ENCODE data around the gene NSRP1. TPM values are rescaled to one million over a fixed set of nuclear protein-coding genes. Genes with fewer than 3 reads are reported as not detected.
"Not testable (repeated sequence)": the region's sequence is repeated elsewhere in the genome, so short reads cannot be mapped to it uniquely, and the experiment has no call there.

NSRP1 gene
- total RNA-seq, 2 experiments from 2014 or later, result 23.8 to 25.2 TPM

GRCh38 chr17:30086896-30087295, 29.7 kb upstream of the NSRP1 start:
- H3K4me3 ChIP-seq (ENCODE audit: low read length), result no peak overlapping the region
- peaks cover 4% of the 10 kb centered on the region for H3K27me3 Mint-ChIP-seq
- POLR2A ChIA-PET, result no interaction called here
- no peaks in the 10 kb centered on the region for H3K36me3 Mint-ChIP-seq (ENCODE audit: low read depth)
- H3K27ac Mint-ChIP-seq, result no peak overlapping the region
- peaks cover 0 to 5% of the 10 kb centered on the region in 2 experiments for H3K27me3 ChIP-seq (ENCODE audit: control insufficient read depth in 1 of 2, insufficient read depth in 2 of 2, low read length in 2 of 2)
- intact Hi-C loops (cut with DNase I, micrococcal nuclease), result no loop called here
- TF ChIP-seq, protein P1, sequence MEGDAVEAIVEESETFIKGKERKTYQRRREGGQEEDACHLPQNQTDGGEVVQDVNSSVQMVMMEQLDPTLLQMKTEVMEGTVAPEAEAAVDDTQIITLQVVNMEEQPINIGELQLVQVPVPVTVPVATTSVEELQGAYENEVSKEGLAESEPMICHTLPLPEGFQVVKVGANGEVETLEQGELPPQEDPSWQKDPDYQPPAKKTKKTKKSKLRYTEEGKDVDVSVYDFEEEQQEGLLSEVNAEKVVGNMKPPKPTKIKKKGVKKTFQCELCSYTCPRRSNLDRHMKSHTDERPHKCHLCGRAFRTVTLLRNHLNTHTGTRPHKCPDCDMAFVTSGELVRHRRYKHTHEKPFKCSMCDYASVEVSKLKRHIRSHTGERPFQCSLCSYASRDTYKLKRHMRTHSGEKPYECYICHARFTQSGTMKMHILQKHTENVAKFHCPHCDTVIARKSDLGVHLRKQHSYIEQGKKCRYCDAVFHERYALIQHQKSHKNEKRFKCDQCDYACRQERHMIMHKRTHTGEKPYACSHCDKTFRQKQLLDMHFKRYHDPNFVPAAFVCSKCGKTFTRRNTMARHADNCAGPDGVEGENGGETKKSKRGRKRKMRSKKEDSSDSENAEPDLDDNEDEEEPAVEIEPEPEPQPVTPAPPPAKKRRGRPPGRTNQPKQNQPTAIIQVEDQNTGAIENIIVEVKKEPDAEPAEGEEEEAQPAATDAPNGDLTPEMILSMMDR (IDR thresholded peaks at IDR 0.05), result no peak
- peaks cover 0 to 3% of the 10 kb centered on the region in 2 experiments for H3K9me3 ChIP-seq (ENCODE audit: control insufficient read depth in 1 of 2, insufficient read depth in 1 of 2, low read length in 2 of 2)
- CTCF ChIA-PET, result no interaction called here
- no peaks in the 10 kb centered on the region for H3K4me1 Mint-ChIP-seq (ENCODE audit: low read depth)
- no peaks in the 10 kb centered on the region for H3K9me3 Mint-ChIP-seq
- H3K4me1 ChIP-seq (ENCODE audit: insufficient read depth, low read length), result no peaks in the 10 kb centered on the region
- H3K36me3 ChIP-seq (ENCODE audit: insufficient read depth, low read length), result no peaks in the 10 kb centered on the region
- no peak overlapping the region for H3K4me3 Mint-ChIP-seq
- no peak for DNase-seq
- H3K27ac ChIP-seq (ENCODE audit: low read depth in 1 of 2, low read length in 2 of 2), result no peak overlapping the region
- ATAC-seq (ENCODE audit: poor library complexity), result no peak

GRCh38 chr17:30087431-30087830, 29.2 kb upstream of the NSRP1 start:
- H3K27me3 Mint-ChIP-seq; H3K4me1 Mint-ChIP-seq (ENCODE audit: low read depth); H3K27ac Mint-ChIP-seq; H3K4me1 ChIP-seq (ENCODE audit: insufficient read depth, low read length); ATAC-seq (ENCODE audit: poor library complexity); H3K9me3 ChIP-seq (ENCODE audit: control insufficient read depth in 1 of 2, insufficient read depth in 1 of 2, low read length in 2 of 2); POLR2A ChIA-PET; H3K36me3 Mint-ChIP-seq (ENCODE audit: low read depth); H3K9me3 Mint-ChIP-seq; H3K27me3 ChIP-seq (ENCODE audit: control insufficient read depth in 1 of 2, insufficient read depth in 2 of 2, low read length in 2 of 2); intact Hi-C loops (cut with DNase I, micrococcal nuclease); DNase-seq; H3K4me3 Mint-ChIP-seq; H3K4me3 ChIP-seq (ENCODE audit: low read length); H3K27ac ChIP-seq (ENCODE audit: low read depth in 1 of 2, low read length in 2 of 2); CTCF ChIA-PET; H3K36me3 ChIP-seq (ENCODE audit: insufficient read depth, low read length): not testable (repeated sequence)

DNA sequence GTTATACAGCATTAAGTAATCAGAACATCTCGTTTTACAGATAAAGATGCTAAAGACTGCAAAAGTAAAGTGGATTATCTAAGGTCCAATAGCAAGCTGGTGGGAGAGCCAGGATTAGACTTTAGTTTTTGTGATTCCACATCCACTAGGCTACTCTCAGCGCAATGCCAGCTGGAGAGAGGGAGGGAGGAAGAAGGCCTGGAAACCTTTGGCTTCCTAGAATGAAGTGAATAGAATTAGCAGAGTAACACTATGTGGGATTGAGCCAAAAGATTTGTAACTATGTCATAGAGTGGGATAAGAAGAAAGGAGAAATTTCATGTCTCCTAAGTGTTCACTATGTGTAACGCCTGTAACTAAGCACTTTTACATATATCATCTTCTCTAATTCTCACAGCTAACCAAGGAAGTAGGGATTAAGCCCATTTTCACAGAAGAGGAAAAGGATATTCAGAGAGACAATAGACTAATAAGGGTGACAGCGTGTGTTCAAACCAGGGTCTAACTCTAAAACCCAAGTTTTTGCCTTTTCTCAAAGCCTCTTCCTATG, 25.4 kb upstream of the NSRP1 start:
- H3K27me3 ChIP-seq (ENCODE audit: control insufficient read depth in 1 of 2, insufficient read depth in 2 of 2, low read length in 2 of 2), result peaks cover 3 to 4% of the 10 kb centered on the region in 2 experiments
- DNase-seq (no peak), ATAC-seq (ENCODE audit: poor library complexity) (no peak)
- H3K27ac ChIP-seq (ENCODE audit: low read depth in 1 of 2, low read length in 2 of 2), result no peak overlapping the region
- peaks cover 6% of the 10 kb centered on the region for H3K4me1 Mint-ChIP-seq (ENCODE audit: low read depth)
- H3K4me3 Mint-ChIP-seq, result no peak overlapping the region
- H3K9me3 Mint-ChIP-seq, result no peaks in the 10 kb centered on the region
- no peak overlapping the region for H3K27ac Mint-ChIP-seq
- no peak overlapping the region for H3K4me3 ChIP-seq (ENCODE audit: low read length)
- CTCF ChIA-PET, result no interaction called here
- no peaks in the 10 kb centered on the region for H3K9me3 ChIP-seq (ENCODE audit: control insufficient read depth in 1 of 2, insufficient read depth in 1 of 2, low read length in 2 of 2)
- intact Hi-C loops (cut with DNase I, micrococcal nuclease), result loop anchor here in 1 of 2 experiments (5.0 to 10.0 kb wide), 3 partner anchors 159 to 509 kb away; partner anchors contain the start of gene SSH2
- H3K36me3 ChIP-seq (ENCODE audit: insufficient read depth, low read length), result no peaks in the 10 kb centered on the region
- peaks cover 24% of the 10 kb centered on the region for H3K27me3 Mint-ChIP-seq
- TF ChIP-seq, protein P1 (IDR thresholded peaks at IDR 0.05), result no peak
- H3K36me3 Mint-ChIP-seq (ENCODE audit: low read depth), result no peaks in the 10 kb centered on the region
- peaks cover 6% of the 10 kb centered on the region for H3K4me1 ChIP-seq (ENCODE audit: insufficient read depth, low read length)
- POLR2A ChIA-PET, result no interaction called here

DNA sequence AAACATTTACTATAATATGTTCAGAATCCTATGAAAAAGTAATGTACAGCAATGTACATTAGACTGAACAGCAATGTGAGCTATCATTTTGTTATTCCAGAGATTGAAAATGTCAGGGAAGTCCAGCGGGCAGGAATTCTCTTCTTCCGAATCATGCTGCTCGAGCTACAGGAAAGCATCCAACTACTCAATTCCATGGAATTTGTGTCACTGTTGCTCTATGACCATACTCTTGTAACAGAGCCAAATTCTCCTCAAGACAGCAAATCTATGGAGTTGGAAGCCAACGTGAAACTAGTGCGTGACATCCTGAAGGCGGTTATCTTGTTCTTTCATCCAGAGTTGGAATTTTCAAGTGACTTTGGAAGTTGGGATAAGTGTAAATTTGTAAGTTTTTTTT, 24.8 kb upstream of the NSRP1 start:
- TF ChIP-seq, protein P1 (IDR thresholded peaks at IDR 0.05), result no peak
- no peaks in the 10 kb centered on the region for H3K36me3 Mint-ChIP-seq (ENCODE audit: low read depth)
- intact Hi-C loops (cut with DNase I, micrococcal nuclease), result loop anchor here (2.0 to 10.0 kb wide), 5 partner anchors 65 to 509 kb away; partner anchors contain the start of gene SSH2 (in 1 of the 2)
- H3K4me1 Mint-ChIP-seq (ENCODE audit: low read depth), result peaks cover 6% of the 10 kb centered on the region
- no peak for DNase-seq
- H3K27me3 ChIP-seq (ENCODE audit: control insufficient read depth in 1 of 2, insufficient read depth in 2 of 2, low read length in 2 of 2), result peaks cover 3 to 4% of the 10 kb centered on the region in 2 experiments
- H3K4me3 ChIP-seq (ENCODE audit: low read length), result no peak overlapping the region
- H3K4me3 Mint-ChIP-seq, result no peak overlapping the region
- no peak for ATAC-seq (ENCODE audit: poor library complexity)
- peaks cover 24% of the 10 kb centered on the region for H3K27me3 Mint-ChIP-seq
- H3K4me1 ChIP-seq (ENCODE audit: insufficient read depth, low read length), result peaks cover 6% of the 10 kb centered on the region
- H3K36me3 ChIP-seq (ENCODE audit: insufficient read depth, low read length), result no peaks in the 10 kb centered on the region
- H3K9me3 Mint-ChIP-seq, result no peaks in the 10 kb centered on the region
- ChIA-PET CTCF (interaction anchor here (2.9 kb wide), 1 partner anchor 13 kb away, joined by 21 read pairs; no protein-coding TSS in a partner anchor), POLR2A (no interaction called here)
- H3K27ac Mint-ChIP-seq, result no peak overlapping the region
- H3K9me3 ChIP-seq (ENCODE audit: control insufficient read depth in 1 of 2, insufficient read depth in 1 of 2, low read length in 2 of 2), result no peaks in the 10 kb centered on the region
- no peak overlapping the region for H3K27ac ChIP-seq (ENCODE audit: low read depth in 1 of 2, low read length in 2 of 2)

Data from CD4-positive, alpha-beta T cell (primary cell).